ENCODE data around the gene ACAP2. TPM values are rescaled to one million over a fixed set of nuclear protein-coding genes. Genes with fewer than 3 reads are reported as not detected.

The ACAP2 gene, protein sequence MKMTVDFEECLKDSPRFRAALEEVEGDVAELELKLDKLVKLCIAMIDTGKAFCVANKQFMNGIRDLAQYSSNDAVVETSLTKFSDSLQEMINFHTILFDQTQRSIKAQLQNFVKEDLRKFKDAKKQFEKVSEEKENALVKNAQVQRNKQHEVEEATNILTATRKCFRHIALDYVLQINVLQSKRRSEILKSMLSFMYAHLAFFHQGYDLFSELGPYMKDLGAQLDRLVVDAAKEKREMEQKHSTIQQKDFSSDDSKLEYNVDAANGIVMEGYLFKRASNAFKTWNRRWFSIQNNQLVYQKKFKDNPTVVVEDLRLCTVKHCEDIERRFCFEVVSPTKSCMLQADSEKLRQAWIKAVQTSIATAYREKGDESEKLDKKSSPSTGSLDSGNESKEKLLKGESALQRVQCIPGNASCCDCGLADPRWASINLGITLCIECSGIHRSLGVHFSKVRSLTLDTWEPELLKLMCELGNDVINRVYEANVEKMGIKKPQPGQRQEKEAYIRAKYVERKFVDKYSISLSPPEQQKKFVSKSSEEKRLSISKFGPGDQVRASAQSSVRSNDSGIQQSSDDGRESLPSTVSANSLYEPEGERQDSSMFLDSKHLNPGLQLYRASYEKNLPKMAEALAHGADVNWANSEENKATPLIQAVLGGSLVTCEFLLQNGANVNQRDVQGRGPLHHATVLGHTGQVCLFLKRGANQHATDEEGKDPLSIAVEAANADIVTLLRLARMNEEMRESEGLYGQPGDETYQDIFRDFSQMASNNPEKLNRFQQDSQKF
- 10 to 100 TPM; 63.1 to 79.6 (median 68.2) TPM for total RNA-seq

DNA sequence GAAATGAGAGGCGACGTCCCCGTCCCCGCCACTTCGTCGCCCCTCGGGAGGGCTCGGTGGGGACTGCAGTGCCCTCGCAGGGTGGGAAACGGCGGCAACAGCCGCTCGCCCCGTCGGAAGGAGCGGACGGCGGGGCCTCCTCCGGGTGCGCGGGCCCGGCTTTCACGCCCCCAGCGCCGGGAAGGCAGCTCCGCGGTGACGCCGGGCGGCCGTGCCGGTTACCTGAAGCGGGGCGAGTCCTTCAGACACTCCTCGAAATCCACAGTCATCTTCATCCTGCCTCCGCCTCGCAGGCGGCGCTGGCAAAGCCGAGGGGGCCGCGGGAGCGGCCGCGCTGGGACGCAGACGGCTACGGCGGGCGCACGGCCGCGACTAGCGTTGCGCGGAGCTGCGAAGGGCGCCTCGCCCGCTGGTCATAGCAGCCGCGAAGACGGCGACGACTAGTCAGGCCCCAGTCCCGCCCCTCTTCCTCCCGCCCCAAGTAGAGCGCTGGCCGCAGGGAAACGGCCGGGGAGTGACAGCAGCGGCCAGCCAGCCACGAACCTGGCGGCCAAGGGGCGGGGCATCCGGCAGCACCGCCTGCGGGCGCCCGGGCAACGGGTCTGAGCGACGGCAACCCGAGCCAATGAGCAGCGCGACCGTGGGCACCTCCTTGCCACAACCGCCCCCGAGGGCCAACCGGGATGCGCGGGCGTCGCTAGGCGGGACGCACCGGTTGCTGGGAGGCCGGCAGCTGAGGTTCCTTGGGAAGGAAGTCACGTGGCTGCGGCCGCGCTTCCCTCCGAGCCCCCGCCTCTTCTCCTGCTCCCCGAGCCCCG, at the start of gene ACAP2:
Gene ACAP2 (minus strand): TSS at position 448 of the 818 bp plus-strand sequence. CDS start 173 bp downstream, at position 275.
- TF ChIP-seq, protein P1, sequence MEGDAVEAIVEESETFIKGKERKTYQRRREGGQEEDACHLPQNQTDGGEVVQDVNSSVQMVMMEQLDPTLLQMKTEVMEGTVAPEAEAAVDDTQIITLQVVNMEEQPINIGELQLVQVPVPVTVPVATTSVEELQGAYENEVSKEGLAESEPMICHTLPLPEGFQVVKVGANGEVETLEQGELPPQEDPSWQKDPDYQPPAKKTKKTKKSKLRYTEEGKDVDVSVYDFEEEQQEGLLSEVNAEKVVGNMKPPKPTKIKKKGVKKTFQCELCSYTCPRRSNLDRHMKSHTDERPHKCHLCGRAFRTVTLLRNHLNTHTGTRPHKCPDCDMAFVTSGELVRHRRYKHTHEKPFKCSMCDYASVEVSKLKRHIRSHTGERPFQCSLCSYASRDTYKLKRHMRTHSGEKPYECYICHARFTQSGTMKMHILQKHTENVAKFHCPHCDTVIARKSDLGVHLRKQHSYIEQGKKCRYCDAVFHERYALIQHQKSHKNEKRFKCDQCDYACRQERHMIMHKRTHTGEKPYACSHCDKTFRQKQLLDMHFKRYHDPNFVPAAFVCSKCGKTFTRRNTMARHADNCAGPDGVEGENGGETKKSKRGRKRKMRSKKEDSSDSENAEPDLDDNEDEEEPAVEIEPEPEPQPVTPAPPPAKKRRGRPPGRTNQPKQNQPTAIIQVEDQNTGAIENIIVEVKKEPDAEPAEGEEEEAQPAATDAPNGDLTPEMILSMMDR (IDR thresholded peaks at IDR 0.05; ENCODE audit: low read depth): no peak

DNA sequence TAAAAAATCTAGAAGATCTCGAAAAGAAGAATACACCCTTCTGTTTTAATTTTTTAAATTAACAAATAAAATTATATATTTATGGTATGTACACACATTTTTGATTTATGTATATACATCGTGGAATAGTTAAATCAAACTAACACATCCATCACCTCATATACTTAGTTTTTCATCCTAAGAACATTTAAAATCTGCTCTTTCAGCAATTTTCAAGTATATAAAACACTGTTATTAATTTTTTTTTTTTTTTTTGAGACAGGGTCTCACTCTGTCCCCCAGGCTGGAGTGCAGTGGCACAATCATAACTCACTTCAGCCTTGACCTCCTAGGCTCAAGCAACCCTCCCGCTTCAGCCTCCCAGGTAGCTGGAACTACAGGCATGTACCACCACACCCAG, 32.8 kb upstream of the ACAP2 start:
- TF ChIP-seq, protein P1 (IDR thresholded peaks at IDR 0.05; ENCODE audit: low read depth): no peak

DNA sequence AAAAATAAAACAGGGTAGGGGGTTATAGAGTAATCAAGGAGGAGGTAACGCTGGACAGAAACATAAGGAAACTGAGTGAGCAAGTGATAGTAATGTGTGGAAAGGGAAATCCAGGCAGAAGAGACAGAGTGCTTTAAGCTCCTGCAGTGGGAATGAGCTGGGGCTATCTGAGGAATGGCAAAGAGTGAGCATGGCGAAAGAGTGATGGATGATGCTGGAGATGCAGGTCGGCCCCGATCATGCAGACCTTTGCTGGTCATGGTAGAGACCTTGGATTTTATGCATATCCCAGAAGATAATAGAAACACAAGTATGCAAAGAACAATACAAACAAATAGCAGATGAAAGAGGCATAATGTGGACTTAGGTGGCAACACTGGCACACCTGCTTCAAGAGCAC, 26.0 kb upstream of the ACAP2 start:
- TF ChIP-seq, protein P1 (IDR thresholded peaks at IDR 0.05; ENCODE audit: low read depth): no peak

DNA sequence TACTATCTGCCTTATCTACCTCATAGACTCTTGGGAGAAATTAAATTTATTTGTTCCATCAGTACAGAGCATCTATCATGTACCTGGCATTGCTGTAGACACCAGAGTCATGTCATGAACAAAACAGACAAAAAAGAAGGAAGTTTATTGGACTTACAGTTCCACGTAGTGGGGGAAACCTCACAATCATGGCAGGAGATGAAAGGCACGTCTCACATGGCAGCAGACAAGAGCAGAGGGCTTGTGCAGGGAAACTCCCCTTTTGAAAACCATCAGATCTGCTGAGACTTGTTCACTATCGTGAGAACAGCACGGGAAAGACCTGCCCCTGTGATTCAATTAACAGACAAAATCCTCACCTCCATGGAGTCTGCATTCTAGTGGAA, 25.6 kb upstream of the ACAP2 start:
- TF ChIP-seq, protein P1 (IDR thresholded peaks at IDR 0.05; ENCODE audit: low read depth): no peak

DNA sequence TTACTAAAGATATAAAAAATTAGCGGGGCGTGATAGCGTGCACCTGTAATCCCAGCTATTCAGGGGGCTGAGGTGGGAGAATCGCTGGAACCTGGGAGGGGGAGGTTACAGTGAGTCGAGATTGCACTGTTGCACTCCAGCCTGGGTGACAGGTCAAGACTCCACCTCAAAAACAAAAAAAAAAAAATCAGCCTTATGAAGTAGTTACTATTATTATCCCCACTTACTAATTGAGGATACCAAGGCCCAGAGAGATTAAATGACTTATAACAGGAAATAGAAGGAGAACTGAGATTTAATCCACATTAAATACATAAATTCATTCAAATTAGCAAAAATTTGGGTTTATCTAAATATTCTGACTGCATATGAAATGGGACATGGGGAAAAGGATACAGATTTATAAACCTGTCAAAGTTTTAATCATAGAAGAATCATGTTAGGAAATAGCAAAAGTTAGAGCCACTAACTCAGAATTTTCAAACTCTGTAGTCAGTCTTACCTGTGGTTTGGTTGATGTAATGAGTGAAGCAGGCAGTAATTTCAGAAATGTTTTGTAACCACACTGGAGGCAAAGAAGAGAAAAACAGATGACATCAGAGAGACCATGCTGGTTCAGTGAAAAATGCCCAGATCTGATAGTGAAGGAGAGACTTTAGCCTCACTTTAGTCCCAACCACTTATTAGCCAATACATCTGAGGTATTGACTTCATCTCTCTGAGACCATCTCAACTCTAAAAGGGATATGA, 25.0 kb upstream of the ACAP2 start:
- TF ChIP-seq, protein P1 (IDR thresholded peaks at IDR 0.05; ENCODE audit: low read depth): no peak

DNA sequence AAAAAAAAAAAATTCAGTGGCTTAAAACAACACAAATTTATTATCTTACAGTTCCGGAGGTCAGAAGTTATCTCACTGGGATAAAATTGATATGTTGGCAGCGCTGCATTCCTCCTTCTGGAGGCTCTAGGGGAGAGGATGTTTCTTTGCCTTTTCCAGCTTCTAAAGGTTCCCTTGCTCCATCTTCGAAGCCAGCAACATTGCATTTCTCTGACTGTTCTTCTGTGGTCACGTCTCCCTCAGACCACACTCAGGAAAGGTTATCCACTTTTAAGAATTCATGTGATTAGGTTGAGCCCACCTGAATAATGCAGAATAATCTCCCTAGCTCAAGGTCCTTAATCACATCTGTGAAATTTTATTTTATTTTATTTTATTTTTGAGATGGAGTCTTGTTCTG, 23.4 kb upstream of the ACAP2 start:
- TF ChIP-seq, protein P1 (IDR thresholded peaks at IDR 0.05; ENCODE audit: low read depth): no peak
